ENCODE results near the gene CLK1. TPM values are rescaled to one million over a fixed set of nuclear protein-coding genes. Genes with fewer than 3 reads are reported as not detected.

CLK1 gene
- total and polyA plus RNA-seq, 2 of the 8 experiments (the other 6 are each of a cell fraction or from before 2014, with no cell fraction given), result 22.3 to 35.2 TPM

- TF ChIP-seq PHF8 (conservative IDR thresholded peaks at IDR 0.05; ENCODE audit: low read depth, low read length) (no peak), GTF2F1 (IDR thresholded peaks at IDR 0.05; ENCODE audit: borderline replicate concordance, low read depth, low read length) (no peak), RNF2 (IDR thresholded peaks at IDR 0.05; ENCODE audit: borderline replicate concordance, low read depth, low read length, missing control alignments, poor library complexity, severe bottlenecking) (no peak), TCF12 (IDR thresholded peaks at IDR 0.05; ENCODE audit: low read depth, low read length) (no peak), CEBPB (IDR thresholded peaks at IDR 0.05; ENCODE audit: low read depth, low read length) (no peak)
These were observed 54.8 kb downstream of the CLK1 start (continued) for GRCh38 chr2:200809506-200810251.

Small RNAs within 50 kb of the gene (small RNA-seq; reads per million reads assigned to genes)
- gene RF00019 (ENCODE audit: insufficient read depth) (not detected), gene RNA5SP115 (ENCODE audit: insufficient read depth) (not detected), gene RNU6-312P (ENCODE audit: insufficient read depth) (not detected), gene RNU6-31P (ENCODE audit: insufficient read depth) (not detected), gene RNU6-762P (ENCODE audit: insufficient read depth) (not detected)

Other genes with a start within 250 kb of the CLK1 start
- gene BZW1, start 52.7 kb downstream of the CLK1 start, total RNA-seq (2021; fragmentation: NEBNext Ultra II Directional; extraction: Animal tissue kit (Norgen Biotek cat#: 25700)), result 335 and 340 TPM in 2 replicates
- gene BZW1, start 52.7 kb downstream of the CLK1 start, polyA plus RNA-seq (2011; rRNA removed), result 78.9 and 152 TPM in 2 replicates
- gene PPIL3, start 24.4 kb upstream of the CLK1 start, total RNA-seq (2021; fragmentation: NEBNext Ultra II Directional; extraction: Animal tissue kit (Norgen Biotek cat#: 25700)), result 30.4 and 34.1 TPM in 2 replicates
- 26.1 and 48.7 TPM in 2 replicates for gene PPIL3, start 24.4 kb upstream of the CLK1 start, polyA plus RNA-seq (2011; rRNA removed)
- 63.4 and 65.1 TPM in 2 replicates for gene NIF3L1, start 24.7 kb upstream of the CLK1 start, total RNA-seq (2021; fragmentation: NEBNext Ultra II Directional; extraction: Animal tissue kit (Norgen Biotek cat#: 25700))
- gene NIF3L1, start 24.7 kb upstream of the CLK1 start, polyA plus RNA-seq (2011; rRNA removed), result 94.9 and 126 TPM in 2 replicates
- gene ORC2, start 99.0 kb upstream of the CLK1 start, total RNA-seq (2021; fragmentation: NEBNext Ultra II Directional; extraction: Animal tissue kit (Norgen Biotek cat#: 25700)), result 82.3 and 89.8 TPM in 2 replicates
- gene ORC2, start 99.0 kb upstream of the CLK1 start, polyA plus RNA-seq (2011; rRNA removed), result 4.8 and 7.1 TPM in 2 replicates
- gene HYCC2, start 207.0 kb upstream of the CLK1 start, total RNA-seq (2021; fragmentation: NEBNext Ultra II Directional; extraction: Animal tissue kit (Norgen Biotek cat#: 25700)), result 7.8 and 8.0 TPM in 2 replicates
- gene HYCC2, start 207.0 kb upstream of the CLK1 start, polyA plus RNA-seq (2011; rRNA removed), result 0.67 and 0.86 TPM in 2 replicates
- gene NDUFB3, start 207.3 kb upstream of the CLK1 start, total RNA-seq (2021; fragmentation: NEBNext Ultra II Directional; extraction: Animal tissue kit (Norgen Biotek cat#: 25700)), result 55.3 and 57.5 TPM in 2 replicates
- 15.5 and 38.2 TPM in 2 replicates for gene NDUFB3, start 207.3 kb upstream of the CLK1 start, polyA plus RNA-seq (2011; rRNA removed)

Measured in H1 (cell line).